ENCODE data around the gene CLTC.
"Not testable (repeated sequence)": the region's sequence is repeated elsewhere in the genome, so short reads cannot be mapped to it uniquely, and the experiment has no call there.

CLTC gene

GRCh38 chr17:59634632-59635541 lies 15.2 kb downstream of the CLTC start:
- no peak for DNase-seq

- DNase-seq: no peak
These were observed 18.1 kb downstream of the CLTC start for GRCh38 chr17:59637611-59638310.

DNA sequence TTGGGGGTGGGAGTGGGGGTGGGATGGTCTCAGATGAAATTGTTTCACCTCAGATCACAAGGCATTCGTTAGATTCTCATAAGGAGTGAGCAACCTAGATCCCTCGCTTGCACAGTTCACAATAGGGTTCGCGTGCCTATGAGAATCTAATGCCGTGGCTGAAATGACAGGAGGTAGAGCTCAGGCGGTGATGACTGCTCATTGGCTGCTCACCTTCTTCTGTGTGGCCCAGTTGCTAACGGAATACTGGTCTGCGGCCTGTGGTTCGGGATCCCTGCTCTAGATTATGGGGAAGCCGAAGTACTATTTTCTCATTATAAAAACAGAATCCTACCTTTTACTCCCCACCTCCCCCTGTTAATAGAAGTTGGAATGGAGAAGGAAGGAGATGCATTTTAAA lies 18.9 kb downstream of the CLTC start:
- no peak for DNase-seq

GRCh38 chr17:59641799-59642484 lies 22.2 kb downstream of the CLTC start:
- no peak for DNase-seq

DNA sequence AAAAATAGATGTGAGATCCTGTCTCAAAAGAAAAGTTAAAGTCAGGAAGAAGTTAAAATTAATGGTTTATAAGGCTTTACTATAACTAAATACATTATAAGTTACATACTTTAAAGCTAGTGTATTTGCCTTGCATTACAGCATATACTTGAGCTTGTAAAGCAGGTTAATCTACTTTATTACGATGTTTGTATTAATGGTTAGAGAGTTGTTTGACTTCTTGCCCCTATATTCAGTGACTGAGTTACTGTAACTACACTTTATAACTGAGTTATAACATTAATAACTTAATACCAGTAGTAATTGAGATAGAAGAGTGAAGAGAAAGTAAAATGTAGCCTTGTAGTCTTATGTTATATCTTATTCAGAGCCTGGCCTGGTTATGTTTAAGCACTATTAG lies 22.9 kb downstream of the CLTC start:
- DNase-seq: no peak

- DNase-seq: no peak
These were observed 23.8 kb downstream of the CLTC start for GRCh38 chr17:59643159-59644140.

DNA sequence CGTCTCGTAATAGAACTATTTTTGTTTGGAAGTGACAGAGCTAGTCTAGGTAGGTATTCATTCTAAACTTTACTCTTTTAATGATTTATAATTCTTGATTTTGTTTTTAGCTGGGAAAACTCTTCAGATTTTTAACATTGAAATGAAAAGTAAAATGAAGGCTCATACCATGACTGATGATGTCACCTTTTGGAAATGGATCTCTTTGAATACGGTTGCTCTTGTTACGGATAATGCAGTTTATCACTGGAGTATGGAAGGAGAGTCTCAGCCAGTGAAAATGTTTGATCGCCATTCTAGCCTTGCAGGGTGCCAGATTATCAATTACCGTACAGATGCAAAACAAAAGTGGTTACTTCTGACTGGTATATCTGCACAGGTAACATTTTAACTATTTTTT lies 27.6 kb downstream of the CLTC start:
- no peak for DNase-seq

GRCh38 chr17:59649886-59650285 lies 30.2 kb downstream of the CLTC start:
- DNase-seq: no peak

GRCh38 chr17:59650642-59651041 lies 30.9 kb downstream of the CLTC start:
- no peak for DNase-seq

DNA sequence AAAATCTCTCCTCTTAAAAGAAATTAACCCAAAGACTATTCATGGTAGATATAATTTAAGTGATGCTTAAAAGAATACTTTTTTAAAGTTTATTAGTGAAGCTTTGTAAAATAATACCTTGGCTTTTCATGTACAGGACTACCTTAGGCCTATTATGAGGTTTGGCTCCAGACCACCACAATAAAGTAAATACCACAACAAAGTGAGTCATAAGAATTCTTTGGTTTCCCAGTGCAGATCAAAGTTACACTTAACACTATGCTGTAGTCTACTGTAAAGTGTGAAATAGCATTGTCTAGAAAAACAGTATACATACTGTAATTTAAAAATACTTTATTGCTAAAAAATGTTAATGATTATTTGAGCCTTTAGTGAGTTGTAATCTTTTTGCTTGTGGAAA lies 31.7 kb downstream of the CLTC start:
- DNase-seq: no peak

GRCh38 chr17:59652119-59652518 lies 32.4 kb downstream of the CLTC start:
- no peak for DNase-seq

DNA sequence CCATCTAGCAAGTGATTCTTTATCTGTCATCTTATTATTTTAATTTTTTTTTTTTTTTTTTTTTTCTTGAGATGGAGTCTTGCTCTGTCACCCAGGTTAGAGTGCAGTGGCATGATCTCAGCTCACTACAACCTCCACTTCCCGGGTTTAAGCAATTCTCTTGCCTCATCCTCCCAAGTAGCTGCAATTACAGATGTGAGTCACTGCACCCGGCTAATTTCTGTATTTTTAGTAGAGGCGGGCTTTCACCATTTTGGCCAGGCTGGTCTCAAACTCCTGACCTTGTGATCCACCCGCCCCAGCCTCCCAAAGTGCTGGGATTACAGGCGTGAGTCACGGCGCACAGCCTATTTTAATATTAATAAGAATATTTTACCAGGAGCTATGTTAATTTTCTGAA lies 36.9 kb downstream of the CLTC start:
- not testable (repeated sequence) for DNase-seq

- DNase-seq: no peak
These were observed 46.5 kb downstream of the CLTC start for GRCh38 chr17:59666235-59666634.

- no peak for DNase-seq
These were observed 49.1 kb downstream of the CLTC start for GRCh38 chr17:59668816-59669215.

DNA sequence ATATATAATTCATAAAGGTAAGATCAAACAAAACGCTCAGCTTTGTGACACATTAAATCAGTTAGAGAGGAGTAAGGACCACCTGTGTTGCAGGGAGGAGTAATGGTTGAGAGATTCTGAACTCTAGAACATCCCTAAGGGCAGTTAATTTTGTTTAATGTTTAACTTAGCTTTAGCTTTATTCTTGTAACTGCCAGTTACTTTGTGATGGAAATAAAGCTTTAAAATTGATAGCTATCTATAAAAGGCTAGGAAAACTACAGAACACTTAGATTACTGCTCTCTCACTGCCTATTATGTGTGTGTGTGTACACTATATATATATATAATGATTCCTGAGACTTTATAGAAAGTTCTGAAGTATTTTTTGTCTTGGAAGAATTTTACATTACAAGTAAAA lies 49.7 kb downstream of the CLTC start:
- DNase-seq: no peak

DNA sequence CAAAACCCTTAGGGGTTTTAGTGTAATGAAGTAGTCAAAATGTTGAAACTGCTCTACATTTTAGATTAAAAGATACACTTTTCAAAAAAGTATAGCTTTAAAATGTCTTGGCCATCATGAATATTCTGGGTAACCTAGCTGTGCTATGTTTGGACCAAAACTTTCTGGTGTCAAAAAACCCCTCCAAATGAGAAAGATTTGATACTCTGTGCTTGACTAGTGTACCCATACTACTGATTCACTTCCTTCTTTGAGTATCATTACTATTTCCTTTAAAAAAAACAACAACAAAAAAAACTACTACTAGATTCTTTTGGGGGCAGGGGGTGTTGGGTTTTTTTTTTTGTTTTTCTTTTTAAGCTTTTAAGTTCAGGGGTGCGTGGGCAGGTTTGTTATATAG lies 50.2 kb downstream of the CLTC start:
- no peak for DNase-seq

GRCh38 chr17:59671386-59671785 lies 51.7 kb downstream of the CLTC start:
- no peak for DNase-seq

DNA sequence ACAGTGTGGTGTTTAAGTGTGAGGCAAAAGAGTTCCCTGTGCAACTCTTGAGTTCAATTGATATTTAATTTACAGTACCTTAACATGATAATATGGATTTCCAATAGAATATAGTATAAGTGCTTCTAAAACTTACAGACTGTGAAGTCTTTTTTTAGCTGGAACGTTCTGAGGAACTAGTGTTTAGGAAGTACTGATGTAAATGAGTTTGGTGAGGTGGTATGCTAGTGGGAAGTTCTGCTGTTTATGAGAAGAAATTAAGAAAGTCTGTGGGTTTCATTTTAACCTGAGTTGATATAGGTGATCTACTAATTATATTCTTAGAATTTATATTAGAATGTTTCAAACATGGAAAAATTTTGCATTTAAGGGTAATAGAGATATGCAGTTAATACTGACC lies 55.5 kb downstream of the CLTC start:
- no peak for DNase-seq

DNA sequence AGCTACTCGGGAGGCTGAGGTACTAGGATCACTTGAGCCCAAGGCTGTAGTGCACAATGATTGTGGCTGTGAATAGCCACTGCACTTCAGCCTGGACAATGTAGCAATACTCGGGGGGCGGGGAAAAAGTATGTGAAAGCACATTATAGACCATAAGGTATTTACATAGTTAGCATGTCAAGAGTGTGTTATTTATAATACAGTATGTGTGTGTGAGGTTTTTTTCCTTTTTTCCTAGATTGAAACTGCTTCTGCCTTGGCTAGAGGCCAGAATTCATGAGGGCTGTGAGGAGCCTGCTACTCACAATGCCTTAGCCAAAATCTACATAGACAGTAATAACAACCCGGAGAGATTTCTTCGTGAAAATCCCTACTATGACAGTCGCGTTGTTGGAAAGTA lies 57.0 kb downstream of the CLTC start:
- DNase-seq: no peak

GRCh38 chr17:59678918-59679317 lies 59.2 kb downstream of the CLTC start:
- DNase-seq: no peak

DNA sequence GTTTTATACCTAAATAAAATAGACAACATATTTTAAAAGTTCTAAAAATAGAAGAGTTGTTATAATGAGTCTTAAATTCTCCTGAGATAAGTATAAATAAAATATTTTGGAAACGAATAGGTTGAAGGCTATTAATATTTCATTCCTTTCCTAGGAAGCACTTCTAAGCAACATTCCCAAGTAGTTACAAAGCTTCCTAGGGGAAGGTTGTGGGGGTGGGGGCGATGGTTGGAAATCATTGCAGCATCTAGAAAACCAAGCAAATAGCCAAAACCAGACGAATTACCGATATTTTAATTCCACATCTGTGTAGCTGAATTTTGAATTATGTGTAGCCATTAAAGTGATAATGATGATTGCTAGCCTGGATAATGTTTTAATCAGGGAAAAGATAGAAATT lies 60.6 kb downstream of the CLTC start:
- no peak for DNase-seq

GRCh38 chr17:59683283-59683682 lies 63.6 kb downstream of the CLTC start:
- DNase-seq: no peak

DNA sequence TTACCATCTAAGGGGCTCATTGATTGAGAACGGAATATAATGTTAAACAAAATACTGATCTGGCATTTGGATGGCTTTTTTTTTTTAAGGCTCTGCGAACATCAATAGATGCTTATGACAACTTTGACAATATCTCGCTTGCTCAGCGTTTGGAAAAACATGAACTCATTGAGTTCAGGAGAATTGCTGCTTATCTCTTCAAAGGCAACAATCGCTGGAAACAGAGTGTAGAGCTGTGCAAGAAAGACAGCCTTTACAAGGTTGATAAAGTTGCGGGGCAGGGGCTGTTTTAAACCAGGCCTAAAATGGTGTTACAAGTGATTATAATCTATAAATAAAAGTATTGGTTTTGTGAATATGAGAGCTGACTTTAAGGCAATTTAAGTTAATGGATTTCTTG lies 65.3 kb downstream of the CLTC start:
- no peak for DNase-seq
